GM12878 (cell line): ENCODE results near the gene PLPP1. TPM values are rescaled to one million over a fixed set of nuclear protein-coding genes. Genes with fewer than 3 reads are reported as not detected.

Experiments
- ATAC-seq: fragments of 200-7000 bp; cut with Tn5 transposase; 3 replicates; pipeline ENCODE4 v1.9.1; 2020; ENCODE audit warnings: mild to moderate bottlenecking, moderate library complexity
- BruUV-seq: library from RNA; stranded (reverse); fragments of 400-500 nt; replicated peaks from 2 replicates; lab custom pipeline; 2021; lab: Mats Ljungman, UMichigan
- CTCF ChIA-PET: fragments of 300-600 bp; sonication (Branson Sonifier 250); formaldehyde crosslinking; extraction: SDS; loops from one replicate; lab custom pipeline; 2021; ENCODE audit warnings: inconsistent platforms; lab: Yijun Ruan, JAX
- POLR2A ChIA-PET: fragments of 350-600 bp; formaldehyde crosslinking; extraction: SDS; loops from one replicate; lab custom pipeline; 2021; ENCODE audit warnings: inconsistent platforms; lab: Charles Lee
- RAD21 ChIA-PET: fragments of 300-600 bp; sonication (Branson Sonifier 250); formaldehyde crosslinking; loops from one replicate; lab custom pipeline; 2023; ENCODE audit warnings: antibody characterized with exemption; ENCODE audit not compliant: unreplicated experiment; lab: Charles Lee
- SMC1A ChIA-PET: fragments of 300-600 bp; sonication (Branson Sonifier 250); formaldehyde crosslinking; loops from one replicate; lab custom pipeline; 2023; ENCODE audit not compliant: unreplicated experiment, uncharacterized antibody; lab: Charles Lee
- DNase-seq: peaks from one replicate; pipeline ENCODE4 v3.0.0-alpha.2; 2011; ENCODE audit warnings: low read depth, low spot score
- FAIRE-seq: peaks from 3 replicates; lab custom pipeline; 2011; peaks lifted over from hg19 to GRCh38; lab: Jason Lieb, UNC
- H2AFZ ChIP-seq: 2 replicates; pipeline ENCODE4 v1.6.0; 2011; ENCODE audit warnings: low read depth, low read length, control low read depth; ENCODE audit not compliant: control insufficient read depth
- H3K27ac ChIP-seq: 2 replicates; pipeline ENCODE4 v1.5.1; 2011; ENCODE audit warnings: control low read depth; ENCODE audit not compliant: control insufficient read depth, insufficient read depth
- H3K27me3 ChIP-seq, 2 experiments: replicated peaks in 1 of 2; 2 replicates each; pipeline versions ENCODE4 v1.6.0 to v1.6.1; 2011; ENCODE audit warnings: low read length in 1 of 2; ENCODE audit not compliant: control insufficient read depth in 2 of 2, insufficient read depth in 2 of 2
- H3K36me3 ChIP-seq, 2 experiments: 2 replicates each; pipeline ENCODE4 v1.5.1; 2011; ENCODE audit warnings: low read length in 1 of 2; ENCODE audit not compliant: control insufficient read depth in 2 of 2, insufficient read depth in 2 of 2
- H3K4me1 ChIP-seq: 2 replicates; pipeline ENCODE4 v1.6.1; 2011; ENCODE audit warnings: mild to moderate bottlenecking, low read length, moderate library complexity, mixed read lengths; ENCODE audit not compliant: control insufficient read depth, insufficient read depth
- H3K4me2 ChIP-seq: 2 replicates; pipeline ENCODE4 v1.6.0; 2011; ENCODE audit warnings: control low read depth; ENCODE audit not compliant: control insufficient read depth, insufficient read depth
- H3K4me3 ChIP-seq: fragments of 200-600 bp; sonication (generic); 2 replicates; pipeline ENCODE4 v1.5.1; 2016
- H3K79me2 ChIP-seq: 2 replicates; pipeline ENCODE4 v1.6.0; 2011; ENCODE audit warnings: low read length; ENCODE audit not compliant: control insufficient read depth, insufficient read depth
- H3K9ac ChIP-seq: 2 replicates; pipeline ENCODE4 v1.8.0; 2011; ENCODE audit warnings: low read length, control low read depth, mixed read lengths; ENCODE audit not compliant: control insufficient read depth, insufficient read depth
- H3K9me3 ChIP-seq: replicated peaks from 3 replicates; pipeline ENCODE4 v1.5.1; 2011; ENCODE audit warnings: mild to moderate bottlenecking, low read length; ENCODE audit not compliant: control insufficient read depth, insufficient read depth
- H4K20me1 ChIP-seq: 2 replicates; pipeline ENCODE4 v1.6.0; 2011; ENCODE audit not compliant: control insufficient read depth, insufficient read depth
- BCL11A ChIP-seq: IDR thresholded peaks from 2 replicates; pipeline ENCODE4 v1.6.1; 2011; ENCODE audit warnings: low read depth, low read length
- CHD4 ChIP-seq: fragments of 200-600 bp; sonication (generic); IDR thresholded peaks from 2 replicates; pipeline ENCODE4 v1.6.1; 2016; ENCODE audit warnings: mild to moderate bottlenecking
- EGR1 ChIP-seq, 2 experiments: IDR thresholded peaks; 1 replicate in 1 of 2; 2 replicates in 1 of 2; pipeline ENCODE4 v1.6.1; 2011 to 2012; ENCODE audit warnings: low read depth in 2 of 2, low read length in 2 of 2, borderline replicate concordance in 1 of 2, mild to moderate bottlenecking in 1 of 2, moderate library complexity in 1 of 2
- IKZF2 ChIP-seq, 2 experiments: fragments of 450-650 bp; IDR thresholded peaks; 2 replicates each; pipeline ENCODE4 v1.6.1; 2017; ENCODE audit warnings: mild to moderate bottlenecking in 2 of 2, moderate library complexity in 2 of 2
- IRF4 ChIP-seq: IDR thresholded peaks from 2 replicates; pipeline ENCODE4 v1.6.1; 2011; ENCODE audit warnings: low read depth, low read length
- JUNB ChIP-seq: IDR thresholded peaks from 2 replicates; pipeline ENCODE4 v1.6.1; 2016; ENCODE audit warnings: antibody characterized with exemption, mild to moderate bottlenecking
- RUNX3 ChIP-seq: IDR thresholded peaks from 2 replicates; pipeline ENCODE4 v1.6.1; 2012; ENCODE audit warnings: low read length, inconsistent platforms
- SIX5 ChIP-seq: IDR thresholded peaks from 2 replicates; pipeline ENCODE4 v1.6.1; 2011; ENCODE audit warnings: mild to moderate bottlenecking, low read depth, low read length, moderate library complexity; ENCODE audit not compliant: severe bottlenecking
- TCF3 ChIP-seq: IDR thresholded peaks from 2 replicates; pipeline ENCODE4 v1.6.1; 2012; ENCODE audit warnings: low read depth, mild to moderate bottlenecking, low read length, borderline replicate concordance; ENCODE audit not compliant: insufficient read depth
- ZBED1 ChIP-seq: IDR thresholded peaks from 2 replicates; pipeline ENCODE4 v1.6.1; 2016; ENCODE audit warnings: borderline replicate concordance
- WGBS: methylation state at CpG from one replicate; pipeline ENCODE4 v1.1.6; 2016; ENCODE audit warnings: low lambda C conversion rate; ENCODE audit not compliant: insufficient replicate concordance, insufficient coverage; ENCODE audit errors: missing lambda C conversion rate; 5-methylcytosine and 5-hydroxymethylcytosine counted together
- in situ Hi-C: fragments of 300-500 bp; cut with MboI; formaldehyde crosslinking; loops from 9 replicates; pipeline ENCODE4 v1.14.3; 2018; ENCODE audit warnings: mixed read lengths
- intact Hi-C: fragments of 100-400 bp; cut with micrococcal nuclease; formaldehyde crosslinking; loops from one replicate; pipeline ENCODE4 v1.14.2; 2022; ENCODE audit not compliant: unreplicated experiment
- polyA plus RNA-seq, 11 experiments: library from polyadenylated mRNA; depleted of rRNA in 4 of 11; unstranded in 6 of 11; stranded (reverse) in 5 of 11; fragments of >200 nt; fragmentation: Nextera tagmentation in 4 of 11; fragmentation: Illumina TruSeq in 1 of 11; extraction: Ambion mirVana in 4 of 11; extraction: Trizol in 1 of 11; gene quantifications; 1 replicate in 1 of 11; 2 replicates in 10 of 11; pipeline versions ENCODE4 v1.2.1 to v1.2.3, GENCODE V29; 2011 to 2016; ENCODE audit warnings: inconsistent platforms in 2 of 11, missing spikeins in 2 of 11, low read depth in 1 of 11
- total RNA-seq, 4 experiments: library from RNA; depleted of rRNA in 3 of 4; stranded (reverse); fragments of >200 nt in 3 of 4; fragmentation: Illumina TruSeq in 1 of 4; extraction: Trizol in 1 of 4; gene quantifications; 2 replicates each; pipeline versions ENCODE4 v1.2.1 to v1.2.3, GENCODE V29; 2013 to 2021
- TF ChIP-seq, protein P1 (sequence below): IDR thresholded peaks from 2 replicates; pipeline ENCODE4 v1.6.1; 2012; ENCODE audit warnings: low read depth, low read length, improper control_type of control experiment
- TF ChIP-seq, protein P2 (sequence below): fragments of 450-650 bp; conservative IDR thresholded peaks from 2 replicates; pipeline ENCODE4 v1.6.1; 2017; ENCODE audit warnings: mild to moderate bottlenecking, moderate library complexity
- TF ChIP-seq, protein P3 (sequence below): fragments of 450-650 bp; IDR thresholded peaks from 2 replicates; pipeline ENCODE4 v1.6.1; 2017; ENCODE audit warnings: mild to moderate bottlenecking, moderate library complexity
- TF ChIP-seq, protein P4 (sequence below): fragments of 450-650 bp; IDR thresholded peaks from 2 replicates; pipeline ENCODE4 v1.6.1; 2016; ENCODE audit warnings: mild to moderate bottlenecking, moderate library complexity, borderline replicate concordance

Gene PLPP1
- total and polyA plus RNA-seq, 10 of the 15 experiments (the other 5 are each of a cell fraction or from before 2014, with no cell fraction given): 3.0 to 11.3 (median 8.1) TPM

DNA sequence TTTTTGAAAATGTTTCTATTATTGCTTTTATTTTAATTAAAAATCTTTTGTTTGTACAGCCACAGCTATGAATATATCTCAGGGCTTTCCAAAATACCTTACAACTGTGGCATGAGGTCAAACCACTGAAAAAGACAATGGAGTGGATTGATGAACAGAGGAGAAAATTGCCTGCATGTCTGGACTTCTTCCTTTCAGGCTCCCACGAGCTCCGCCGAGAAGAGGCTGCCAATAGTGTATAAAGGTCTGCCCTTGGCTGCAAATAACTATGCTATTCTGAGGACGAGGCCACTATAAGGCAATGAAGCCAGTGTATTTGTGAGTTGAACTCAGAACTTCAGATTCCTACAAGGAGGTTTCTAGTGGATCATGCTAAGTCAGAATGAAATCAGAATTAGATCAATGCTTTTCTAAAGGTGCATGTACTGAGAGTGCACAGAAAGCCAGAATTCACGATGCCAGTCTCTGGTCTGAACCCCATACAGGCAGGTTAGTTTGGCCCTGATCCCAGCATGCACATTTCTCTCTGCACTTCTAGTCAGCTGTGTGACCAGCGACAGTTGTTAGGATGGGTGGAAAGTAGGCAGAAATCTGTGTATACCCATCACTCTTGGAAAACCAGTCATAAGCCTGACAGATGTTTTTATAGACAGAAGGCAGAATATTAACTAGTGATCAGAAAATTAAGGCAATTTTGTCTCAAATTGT, 42.7 kb upstream of the PLPP1 start:
- FAIRE-seq: no peak
- Histone ChIP-seq H3K79me2 (no peaks in the 10 kb centered on the region), H3K4me3 (no peak overlapping the region), H3K27me3 (no peaks in the 10 kb centered on the region), H4K20me1 (no peaks in the 10 kb centered on the region), H3K9me3 (no peaks in the 10 kb centered on the region), H3K4me1 (no peaks in the 10 kb centered on the region; the same call in 1 of the 2 replicates), H3K27ac (no peak overlapping the region), H2AFZ (no peak overlapping the region), H3K36me3 (no peaks in the 10 kb centered on the region), H3K9ac (no peak overlapping the region), H3K4me2 (no peak overlapping the region)
- no peak for DNase-seq
- in situ Hi-C loops (no loop called here), intact Hi-C loops (no loop called here)
- POLR2A ChIA-PET: no interaction called here
- CTCF ChIA-PET: no interaction called here
- RAD21 ChIA-PET: no interaction called here
- SMC1A ChIA-PET: no interaction called here
- ATAC-seq: no peak
- WGBS: 76% methylated on average over 6 of the region's 6 CpGs
- no TSS peak for BruUV-seq
- TF ChIP-seq IRF4: no peak
- TF ChIP-seq IKZF2 (IDR thresholded peaks at IDR 0.05): no peak
- no peak for TF ChIP-seq CHD4
- TF ChIP-seq, protein P1, sequence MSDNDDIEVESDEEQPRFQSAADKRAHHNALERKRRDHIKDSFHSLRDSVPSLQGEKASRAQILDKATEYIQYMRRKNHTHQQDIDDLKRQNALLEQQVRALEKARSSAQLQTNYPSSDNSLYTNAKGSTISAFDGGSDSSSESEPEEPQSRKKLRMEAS: no peak
- TF ChIP-seq EGR1 (IDR thresholded peaks at IDR 0.05; ENCODE audit: borderline replicate concordance in 1 of 2, low read depth in 2 of 2, low read length in 2 of 2): no peak
- TF ChIP-seq, protein P2, sequence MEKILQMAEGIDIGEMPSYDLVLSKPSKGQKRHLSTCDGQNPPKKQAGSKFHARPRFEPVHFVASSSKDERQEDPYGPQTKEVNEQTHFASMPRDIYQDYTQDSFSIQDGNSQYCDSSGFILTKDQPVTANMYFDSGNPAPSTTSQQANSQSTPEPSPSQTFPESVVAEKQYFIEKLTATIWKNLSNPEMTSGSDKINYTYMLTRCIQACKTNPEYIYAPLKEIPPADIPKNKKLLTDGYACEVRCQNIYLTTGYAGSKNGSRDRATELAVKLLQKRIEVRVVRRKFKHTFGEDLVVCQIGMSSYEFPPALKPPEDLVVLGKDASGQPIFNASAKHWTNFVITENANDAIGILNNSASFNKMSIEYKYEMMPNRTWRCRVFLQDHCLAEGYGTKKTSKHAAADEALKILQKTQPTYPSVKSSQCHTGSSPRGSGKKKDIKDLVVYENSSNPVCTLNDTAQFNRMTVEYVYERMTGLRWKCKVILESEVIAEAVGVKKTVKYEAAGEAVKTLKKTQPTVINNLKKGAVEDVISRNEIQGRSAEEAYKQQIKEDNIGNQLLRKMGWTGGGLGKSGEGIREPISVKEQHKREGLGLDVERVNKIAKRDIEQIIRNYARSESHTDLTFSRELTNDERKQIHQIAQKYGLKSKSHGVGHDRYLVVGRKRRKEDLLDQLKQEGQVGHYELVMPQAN: no peak
- TF ChIP-seq, protein P3, sequence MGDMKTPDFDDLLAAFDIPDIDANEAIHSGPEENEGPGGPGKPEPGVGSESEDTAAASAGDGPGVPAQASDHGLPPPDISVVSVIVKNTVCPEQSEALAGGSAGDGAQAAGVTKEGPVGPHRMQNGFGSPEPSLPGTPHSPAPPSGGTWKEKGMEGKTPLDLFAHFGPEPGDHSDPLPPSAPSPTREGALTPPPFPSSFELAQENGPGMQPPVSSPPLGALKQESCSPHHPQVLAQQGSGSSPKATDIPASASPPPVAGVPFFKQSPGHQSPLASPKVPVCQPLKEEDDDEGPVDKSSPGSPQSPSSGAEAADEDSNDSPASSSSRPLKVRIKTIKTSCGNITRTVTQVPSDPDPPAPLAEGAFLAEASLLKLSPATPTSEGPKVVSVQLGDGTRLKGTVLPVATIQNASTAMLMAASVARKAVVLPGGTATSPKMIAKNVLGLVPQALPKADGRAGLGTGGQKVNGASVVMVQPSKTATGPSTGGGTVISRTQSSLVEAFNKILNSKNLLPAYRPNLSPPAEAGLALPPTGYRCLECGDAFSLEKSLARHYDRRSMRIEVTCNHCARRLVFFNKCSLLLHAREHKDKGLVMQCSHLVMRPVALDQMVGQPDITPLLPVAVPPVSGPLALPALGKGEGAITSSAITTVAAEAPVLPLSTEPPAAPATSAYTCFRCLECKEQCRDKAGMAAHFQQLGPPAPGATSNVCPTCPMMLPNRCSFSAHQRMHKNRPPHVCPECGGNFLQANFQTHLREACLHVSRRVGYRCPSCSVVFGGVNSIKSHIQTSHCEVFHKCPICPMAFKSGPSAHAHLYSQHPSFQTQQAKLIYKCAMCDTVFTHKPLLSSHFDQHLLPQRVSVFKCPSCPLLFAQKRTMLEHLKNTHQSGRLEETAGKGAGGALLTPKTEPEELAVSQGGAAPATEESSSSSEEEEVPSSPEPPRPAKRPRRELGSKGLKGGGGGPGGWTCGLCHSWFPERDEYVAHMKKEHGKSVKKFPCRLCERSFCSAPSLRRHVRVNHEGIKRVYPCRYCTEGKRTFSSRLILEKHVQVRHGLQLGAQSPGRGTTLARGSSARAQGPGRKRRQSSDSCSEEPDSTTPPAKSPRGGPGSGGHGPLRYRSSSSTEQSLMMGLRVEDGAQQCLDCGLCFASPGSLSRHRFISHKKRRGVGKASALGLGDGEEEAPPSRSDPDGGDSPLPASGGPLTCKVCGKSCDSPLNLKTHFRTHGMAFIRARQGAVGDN: no peak
- no peak for TF ChIP-seq BCL11A
- TF ChIP-seq ZBED1: no peak
- no peak for TF ChIP-seq JUNB
- no peak for TF ChIP-seq SIX5
- TF ChIP-seq, protein P4, sequence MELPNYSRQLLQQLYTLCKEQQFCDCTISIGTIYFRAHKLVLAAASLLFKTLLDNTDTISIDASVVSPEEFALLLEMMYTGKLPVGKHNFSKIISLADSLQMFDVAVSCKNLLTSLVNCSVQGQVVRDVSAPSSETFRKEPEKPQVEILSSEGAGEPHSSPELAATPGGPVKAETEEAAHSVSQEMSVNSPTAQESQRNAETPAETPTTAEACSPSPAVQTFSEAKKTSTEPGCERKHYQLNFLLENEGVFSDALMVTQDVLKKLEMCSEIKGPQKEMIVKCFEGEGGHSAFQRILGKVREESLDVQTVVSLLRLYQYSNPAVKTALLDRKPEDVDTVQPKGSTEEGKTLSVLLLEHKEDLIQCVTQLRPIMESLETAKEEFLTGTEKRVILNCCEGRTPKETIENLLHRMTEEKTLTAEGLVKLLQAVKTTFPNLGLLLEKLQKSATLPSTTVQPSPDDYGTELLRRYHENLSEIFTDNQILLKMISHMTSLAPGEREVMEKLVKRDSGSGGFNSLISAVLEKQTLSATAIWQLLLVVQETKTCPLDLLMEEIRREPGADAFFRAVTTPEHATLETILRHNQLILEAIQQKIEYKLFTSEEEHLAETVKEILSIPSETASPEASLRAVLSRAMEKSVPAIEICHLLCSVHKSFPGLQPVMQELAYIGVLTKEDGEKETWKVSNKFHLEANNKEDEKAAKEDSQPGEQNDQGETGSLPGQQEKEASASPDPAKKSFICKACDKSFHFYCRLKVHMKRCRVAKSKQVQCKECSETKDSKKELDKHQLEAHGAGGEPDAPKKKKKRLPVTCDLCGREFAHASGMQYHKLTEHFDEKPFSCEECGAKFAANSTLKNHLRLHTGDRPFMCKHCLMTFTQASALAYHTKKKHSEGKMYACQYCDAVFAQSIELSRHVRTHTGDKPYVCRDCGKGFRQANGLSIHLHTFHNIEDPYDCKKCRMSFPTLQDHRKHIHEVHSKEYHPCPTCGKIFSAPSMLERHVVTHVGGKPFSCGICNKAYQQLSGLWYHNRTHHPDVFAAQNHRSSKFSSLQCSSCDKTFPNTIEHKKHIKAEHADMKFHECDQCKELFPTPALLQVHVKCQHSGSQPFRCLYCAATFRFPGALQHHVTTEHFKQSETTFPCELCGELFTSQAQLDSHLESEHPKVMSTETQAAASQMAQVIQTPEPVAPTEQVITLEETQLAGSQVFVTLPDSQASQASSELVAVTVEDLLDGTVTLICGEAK: no peak
- TF ChIP-seq RUNX3: no peak
- TF ChIP-seq TCF3: no peak
